Measurements from ENCODE around the gene TOM1L1.
A peak's percentile ranks its signal among the peaks of the same experiment; 100 is the strongest.

TOM1L1 gene

DNA sequence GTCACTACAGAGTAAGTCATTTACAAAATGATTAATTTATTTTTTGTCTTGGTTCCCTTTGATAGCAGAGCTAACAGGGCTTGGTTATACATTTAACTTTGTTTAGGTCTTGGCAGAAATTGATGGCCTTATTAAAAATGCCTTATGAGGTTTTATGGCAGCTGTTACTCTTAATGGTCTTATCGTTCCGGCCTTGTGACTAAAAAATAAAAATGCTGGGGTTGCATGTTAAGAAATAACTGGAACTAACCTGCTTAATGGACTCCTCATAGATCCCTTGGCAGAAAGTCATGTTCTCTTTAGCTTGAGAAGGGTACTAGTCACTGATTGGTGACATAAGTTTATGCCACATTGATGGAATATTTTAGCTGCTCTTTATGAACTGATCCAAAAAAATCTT is 49.5 kb downstream of the TOM1L1 start:
- FAIRE-seq, result peak; percentile 98

DNA sequence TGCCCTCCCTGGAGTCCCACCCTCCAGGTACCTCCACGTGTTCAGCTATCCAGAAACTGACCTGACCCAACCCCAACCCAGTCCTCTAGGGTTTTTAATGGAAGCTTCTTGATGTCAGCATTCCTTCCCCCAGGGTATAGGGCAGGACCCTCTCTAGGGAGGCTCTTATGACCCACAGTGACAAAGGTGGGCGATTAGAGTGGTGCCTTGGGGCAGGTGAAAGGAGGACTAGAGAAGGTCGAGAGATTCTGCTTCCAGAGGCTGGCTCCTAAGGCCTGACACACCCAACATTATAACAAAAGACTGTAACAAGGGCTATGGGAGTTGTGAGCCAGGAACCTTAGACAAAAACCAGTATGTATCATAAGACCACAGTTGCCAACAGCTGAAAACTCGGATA is 50.6 kb downstream of the TOM1L1 start:
- no peak for FAIRE-seq

DNA sequence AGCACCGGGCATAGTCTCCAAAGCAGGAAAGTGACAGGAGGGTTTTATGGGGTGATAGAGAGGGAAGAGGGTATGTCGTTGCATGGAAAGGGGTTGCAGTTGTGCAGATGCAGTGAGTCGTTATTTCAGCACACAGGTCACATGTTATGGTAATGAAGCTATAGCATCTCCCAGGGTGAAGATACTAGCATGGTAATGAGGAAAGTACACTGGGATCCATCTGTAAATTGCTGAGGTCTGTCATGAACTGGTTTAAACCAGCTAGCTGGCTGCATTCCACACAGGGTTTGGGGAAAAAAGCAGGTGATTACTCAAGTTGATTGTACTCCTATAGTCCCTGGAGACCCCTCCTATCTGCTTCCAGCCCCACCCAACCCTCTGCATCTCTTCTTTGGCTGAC is 56.1 kb downstream of the TOM1L1 start:
- no peak for FAIRE-seq

DNA sequence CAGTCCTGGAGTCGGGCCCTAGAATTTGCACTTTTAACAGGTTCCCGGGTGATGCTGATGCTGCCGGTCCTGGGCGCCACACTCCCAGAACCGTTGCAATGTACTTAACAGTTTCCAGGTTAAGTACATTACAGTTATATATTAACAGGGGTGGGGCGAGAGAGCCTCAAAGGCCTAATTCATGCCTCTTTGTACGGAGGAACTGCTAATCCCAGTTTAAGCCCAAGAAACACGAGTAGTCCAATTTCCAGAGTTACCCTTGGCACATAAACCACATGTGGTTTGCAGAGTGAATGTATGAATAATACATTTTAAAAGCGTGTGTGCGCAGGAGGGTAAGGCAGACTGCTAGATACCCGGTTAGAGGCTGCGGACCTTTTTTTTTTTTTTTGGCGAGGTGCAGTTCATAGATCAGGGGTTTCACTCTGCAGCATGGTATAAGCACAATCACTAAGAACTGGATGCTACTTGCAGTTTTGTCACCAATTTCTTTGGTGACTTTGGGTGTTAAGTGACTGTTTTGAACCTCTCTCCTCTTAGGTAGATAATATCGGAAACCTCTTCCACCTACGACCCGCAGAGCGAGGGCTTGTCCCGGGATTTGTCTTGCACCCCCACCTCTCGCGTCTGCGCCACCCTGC is 67.1 kb downstream of the TOM1L1 start:
- no peak for FAIRE-seq

DNA sequence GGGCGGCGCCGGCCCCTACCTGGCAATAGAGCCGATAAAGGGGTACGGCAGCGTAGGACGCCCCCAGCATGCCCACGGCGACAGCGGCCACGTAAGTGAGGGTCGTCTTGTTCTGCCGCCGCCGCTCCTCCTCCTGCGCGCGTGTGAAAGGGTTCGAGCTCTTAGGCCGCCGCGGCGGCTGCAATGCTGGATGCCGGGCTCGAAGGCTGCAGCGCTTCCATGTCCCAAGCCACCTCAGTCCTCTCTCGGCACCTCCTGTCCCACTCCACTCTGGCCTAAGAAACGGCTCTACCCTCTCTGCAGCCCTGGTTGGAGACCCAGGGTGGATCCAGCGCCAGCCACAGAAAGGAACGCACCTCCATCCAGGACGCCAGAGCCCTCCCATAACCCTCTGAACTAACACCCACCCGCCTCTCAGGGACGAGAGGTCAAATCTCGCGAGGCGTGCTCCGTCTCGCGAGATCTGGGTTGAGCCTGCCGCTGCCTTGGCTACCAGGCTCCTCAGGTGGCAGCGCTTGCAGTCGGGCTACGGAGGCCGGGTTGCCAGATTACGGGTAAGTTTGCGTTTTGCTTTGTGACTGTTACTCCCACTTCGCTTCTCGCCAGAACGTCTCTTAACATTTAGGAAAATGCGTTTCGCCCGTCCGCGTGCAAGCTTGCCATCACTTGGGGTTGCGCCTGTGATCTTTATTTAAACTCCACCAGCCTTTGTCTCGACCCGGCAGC is 67.8 kb downstream of the TOM1L1 start, which contains the start of the genes COX11 and STXBP4:
TSS of gene COX11 (minus strand) at position 393 of the 726 bp plus-strand sequence. CDS start at position 385, 8 bp downstream.
TSS of gene STXBP4 (plus strand) at position 504 of the 726 bp plus-strand sequence. CDS start 17,455 bp downstream, outside the sequence.
- peak; percentile 55 for FAIRE-seq

DNA sequence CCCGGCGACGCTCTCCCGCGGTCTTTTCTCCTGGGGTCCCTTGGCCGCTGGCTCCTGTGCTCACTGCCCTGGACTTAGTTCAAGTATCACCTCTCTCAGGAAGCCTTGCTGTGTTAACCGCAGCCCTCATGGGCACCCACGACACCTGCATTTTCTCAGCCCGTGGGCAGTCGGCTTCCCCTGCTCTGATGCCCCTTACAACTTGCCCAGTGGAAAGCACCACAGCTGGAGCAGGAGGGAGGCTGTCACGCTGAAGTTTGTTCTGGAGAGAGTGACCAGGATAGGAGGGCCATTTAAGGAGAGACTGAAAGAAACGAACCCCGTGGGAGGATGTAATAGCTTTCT is 68.3 kb downstream of the TOM1L1 start:
- no peak for FAIRE-seq

DNA sequence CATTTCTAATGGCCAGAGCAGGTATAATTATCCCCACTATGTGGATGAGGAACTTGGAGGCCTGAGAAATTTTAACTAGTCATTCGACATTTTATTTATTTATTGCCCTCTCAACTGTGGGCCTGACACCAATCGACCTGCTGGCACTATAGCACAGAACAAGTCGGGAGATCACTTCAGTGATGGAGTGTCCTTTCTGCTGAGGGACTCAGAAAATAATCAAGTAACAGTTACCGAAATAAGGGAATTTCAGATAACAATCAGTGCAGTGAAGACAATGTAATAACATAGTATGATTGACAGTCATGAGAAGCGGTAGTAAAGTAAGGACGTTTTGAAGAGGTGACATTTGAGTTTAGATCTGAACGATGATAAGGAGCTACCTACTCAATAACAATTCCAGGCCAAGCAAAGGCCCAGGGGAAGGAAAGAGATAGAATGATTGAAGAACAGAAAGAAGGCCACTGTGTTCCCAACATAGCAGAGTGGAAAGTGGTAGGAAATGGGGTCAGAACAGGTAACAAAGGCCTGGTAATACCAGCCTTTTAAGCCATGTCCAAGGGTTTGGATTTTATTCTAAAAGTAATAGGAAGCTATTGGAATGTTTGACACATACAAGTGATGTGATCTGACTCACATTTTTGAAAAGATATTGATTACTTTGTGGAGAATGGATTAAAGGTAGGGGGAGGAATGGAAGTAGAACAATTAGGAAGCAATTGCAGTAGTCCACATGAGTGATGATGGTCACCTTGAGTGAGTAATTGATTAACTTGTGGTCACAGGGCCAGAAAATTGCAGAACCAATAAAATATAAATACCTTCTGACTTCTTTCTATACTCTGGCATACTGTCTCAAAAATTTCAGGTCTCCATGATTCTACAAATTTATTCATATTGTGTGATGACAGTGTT is 69.3 kb downstream of the TOM1L1 start:
- FAIRE-seq, result no peak

DNA sequence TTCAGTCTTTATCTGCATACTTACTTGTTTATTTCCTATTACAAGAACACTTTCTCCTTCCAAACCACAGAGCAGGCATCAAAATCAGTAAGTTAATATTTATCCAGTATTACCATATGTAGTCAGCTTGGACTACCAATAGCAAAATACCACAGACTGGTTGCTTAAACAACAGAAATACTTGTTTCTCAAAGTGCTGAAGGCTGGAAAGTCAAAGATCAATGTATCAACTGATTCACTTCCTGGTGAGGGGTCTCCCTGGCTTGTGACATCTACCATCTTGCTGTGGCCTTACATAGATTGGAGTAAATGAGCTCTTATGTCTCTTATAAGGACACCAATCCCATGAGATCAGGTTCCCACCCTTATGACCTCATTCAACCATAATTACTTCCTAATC is 70.5 kb downstream of the TOM1L1 start:
- no peak for FAIRE-seq

DNA sequence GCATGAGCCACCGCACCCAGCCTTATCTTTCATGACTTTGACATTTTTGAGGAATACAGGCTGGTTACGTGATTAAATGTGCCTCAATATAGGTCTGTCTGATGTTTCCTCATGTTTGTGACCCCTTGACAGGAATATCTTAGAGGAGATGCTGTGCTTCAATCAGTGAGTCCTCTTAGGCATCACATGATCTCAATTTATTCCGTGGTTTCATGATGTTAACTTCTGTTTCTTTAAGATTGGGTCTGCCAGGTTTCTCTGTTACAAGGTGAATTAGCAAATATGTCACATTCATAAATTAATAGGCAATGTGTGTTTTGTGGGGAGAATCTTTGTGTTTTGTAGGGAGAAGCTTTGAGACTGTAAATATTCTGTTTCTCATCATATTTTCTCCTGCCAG is 71.2 kb downstream of the TOM1L1 start:
- no peak for FAIRE-seq

DNA sequence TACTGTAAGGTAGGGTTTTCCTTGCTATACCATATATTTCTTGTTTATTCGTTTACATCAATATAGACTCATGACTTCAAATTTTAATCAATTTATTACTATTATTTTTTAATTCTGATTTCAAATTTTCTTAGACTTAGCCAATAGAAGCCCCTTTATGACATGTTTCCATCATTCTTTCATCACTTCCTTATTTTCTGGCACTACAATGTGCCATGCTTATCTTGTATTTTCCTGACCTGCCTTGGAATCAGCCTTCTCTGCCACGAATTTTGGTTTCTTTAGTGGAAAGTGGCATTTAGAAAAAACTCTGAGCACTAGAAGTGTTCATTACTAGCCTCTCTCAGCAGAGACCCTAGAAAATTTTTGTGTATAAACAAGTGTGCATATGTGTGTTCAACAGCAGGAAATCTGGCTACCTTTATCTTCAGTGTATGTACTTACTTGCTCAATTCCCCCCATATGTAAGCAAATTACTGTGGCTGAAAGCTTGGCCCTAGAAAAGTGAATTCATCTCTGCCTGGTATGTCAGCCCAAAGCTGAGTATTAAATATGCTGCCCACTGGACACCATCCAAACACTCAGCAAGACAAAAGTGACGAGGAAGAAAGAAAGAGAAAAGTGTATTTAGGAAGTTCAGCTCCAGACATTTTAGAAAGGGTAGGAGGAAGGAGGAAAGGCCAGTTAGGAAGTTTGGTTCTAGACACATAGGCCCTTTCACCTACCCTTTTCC is 71.9 kb downstream of the TOM1L1 start:
- no peak for FAIRE-seq

DNA sequence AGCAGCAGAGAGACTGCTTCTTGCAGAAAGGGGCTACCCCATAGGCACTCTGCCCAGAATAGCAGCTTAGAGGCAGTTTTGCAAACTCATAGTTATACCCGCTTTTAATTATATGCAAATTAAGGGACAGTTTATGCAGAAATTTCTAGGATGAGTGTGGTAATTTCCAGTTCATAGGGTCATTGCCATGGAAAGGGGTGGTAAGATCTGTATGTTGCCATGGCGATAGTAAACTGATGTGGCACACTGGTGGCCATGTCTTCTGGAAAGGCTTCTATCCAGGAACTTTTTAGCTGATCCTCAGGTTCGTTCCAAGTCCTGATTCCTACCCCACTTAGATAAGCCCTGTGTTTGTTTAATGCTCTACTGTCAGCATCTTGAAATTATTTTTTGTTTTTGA is 74.1 kb downstream of the TOM1L1 start:
- no peak for FAIRE-seq

DNA sequence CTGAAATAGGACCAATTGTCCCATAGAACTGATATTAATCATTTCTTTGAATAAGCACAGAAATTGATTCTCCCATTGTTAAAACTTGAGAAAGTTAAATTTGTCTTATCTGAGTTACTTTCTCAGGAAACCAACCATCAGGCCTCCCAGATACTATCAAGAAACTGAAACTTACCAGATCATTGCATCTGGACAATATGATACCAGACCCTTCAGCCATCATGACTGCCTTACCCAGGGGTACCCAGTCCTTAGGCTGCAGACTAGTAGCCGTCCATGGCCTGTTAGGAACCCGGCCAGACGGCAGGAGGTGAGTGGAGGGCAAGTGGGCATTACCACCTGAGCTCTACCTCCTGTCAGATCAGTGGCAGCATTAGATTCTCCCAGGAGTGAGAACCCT is 75.7 kb downstream of the TOM1L1 start:
- FAIRE-seq, result no peak

DNA sequence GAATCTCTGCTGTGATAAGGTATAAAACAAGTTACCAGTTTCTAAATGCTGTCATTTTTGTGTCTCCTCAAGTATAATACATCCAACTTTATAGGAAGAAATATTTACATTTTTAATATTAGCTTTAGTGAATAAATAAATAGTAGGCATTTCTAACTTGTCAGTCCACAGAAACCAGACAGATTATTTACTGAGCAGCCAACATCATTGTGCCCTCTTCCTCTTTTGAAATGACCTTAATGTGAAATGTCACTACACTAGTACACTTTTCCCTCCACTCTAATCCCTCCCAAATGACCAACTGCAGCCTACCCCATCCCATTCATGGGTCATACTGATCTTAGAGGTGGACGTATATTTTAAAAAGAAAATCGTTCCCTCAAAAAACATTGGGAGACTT is 77.1 kb downstream of the TOM1L1 start:
- no peak for FAIRE-seq

DNA sequence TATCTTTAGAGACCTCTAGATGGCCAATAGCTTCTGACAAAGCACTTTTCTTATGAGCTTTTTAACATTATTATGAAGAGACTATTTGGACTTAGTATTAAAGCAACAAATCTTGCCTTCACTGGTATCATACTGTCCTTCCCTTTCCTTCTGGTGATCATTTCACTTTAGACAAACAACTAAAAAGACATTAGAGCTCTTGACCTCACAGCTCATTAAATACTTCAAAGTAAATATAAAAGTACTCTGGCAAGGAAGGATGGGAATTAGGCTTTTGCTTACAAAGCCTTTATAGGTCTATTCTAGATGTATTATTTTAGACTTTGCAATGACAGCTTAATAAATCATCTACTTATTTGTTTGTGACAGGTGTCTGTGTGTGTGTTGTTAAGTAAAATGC is 79.0 kb downstream of the TOM1L1 start:
- FAIRE-seq, result peak; percentile 90

DNA sequence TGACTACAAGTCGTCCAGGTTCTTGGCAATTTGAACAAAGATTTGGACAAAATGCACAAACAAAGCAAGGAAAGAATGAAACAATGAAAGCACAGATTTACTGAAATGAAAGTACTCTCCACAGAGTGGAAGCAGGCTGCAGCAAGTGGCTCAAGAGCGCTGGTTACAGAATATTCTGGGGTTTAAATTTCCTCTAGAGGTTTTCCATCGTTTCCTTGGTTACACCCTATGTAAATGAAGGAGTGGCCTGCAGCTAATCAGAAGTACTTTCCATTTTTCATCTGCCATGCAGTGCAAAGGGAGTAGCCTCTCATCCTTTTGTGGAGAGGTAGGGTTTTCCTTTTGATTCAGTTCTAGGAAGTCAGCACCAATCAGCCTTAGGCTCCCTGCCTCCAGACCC is 79.7 kb downstream of the TOM1L1 start:
- no peak for FAIRE-seq

DNA sequence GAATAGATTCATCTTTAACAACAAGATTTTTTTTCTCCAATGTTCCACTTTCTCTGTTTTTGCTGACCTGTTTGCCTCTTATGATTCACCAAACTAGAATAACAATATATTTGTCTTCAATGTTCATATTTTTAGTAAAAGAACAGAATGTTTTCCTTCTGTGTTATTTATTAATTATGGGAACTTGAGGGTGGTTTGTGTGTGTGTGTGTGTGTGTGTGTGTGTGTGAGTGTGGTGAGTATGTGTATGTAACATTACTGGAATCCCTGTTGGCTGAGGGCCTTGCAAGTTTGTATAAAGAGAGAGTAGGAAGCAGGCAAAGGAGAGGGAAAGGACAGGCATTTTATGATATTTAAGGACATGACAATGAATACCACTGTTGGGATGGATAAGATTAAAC is 81.7 kb downstream of the TOM1L1 start:
- FAIRE-seq, result peak; percentile 27

DNA sequence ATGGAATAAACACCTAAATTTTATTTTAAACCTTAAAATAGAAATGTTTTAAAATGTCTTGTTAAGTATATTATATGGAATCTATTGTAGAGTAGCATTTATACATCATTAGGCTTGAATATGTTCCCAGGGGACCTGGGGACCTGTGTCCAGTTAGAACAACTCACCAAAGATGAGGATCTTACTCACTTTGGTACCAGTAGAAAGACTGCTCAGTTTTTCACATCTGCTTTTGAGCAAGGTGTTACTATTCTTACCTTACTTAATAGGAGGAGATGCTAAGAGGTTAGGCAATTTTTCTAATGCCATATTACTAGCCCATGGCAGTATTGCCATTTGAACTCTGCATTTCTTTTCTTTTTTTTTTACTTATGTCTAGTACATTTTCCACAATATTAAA is 82.6 kb downstream of the TOM1L1 start:
- FAIRE-seq, result no peak

DNA sequence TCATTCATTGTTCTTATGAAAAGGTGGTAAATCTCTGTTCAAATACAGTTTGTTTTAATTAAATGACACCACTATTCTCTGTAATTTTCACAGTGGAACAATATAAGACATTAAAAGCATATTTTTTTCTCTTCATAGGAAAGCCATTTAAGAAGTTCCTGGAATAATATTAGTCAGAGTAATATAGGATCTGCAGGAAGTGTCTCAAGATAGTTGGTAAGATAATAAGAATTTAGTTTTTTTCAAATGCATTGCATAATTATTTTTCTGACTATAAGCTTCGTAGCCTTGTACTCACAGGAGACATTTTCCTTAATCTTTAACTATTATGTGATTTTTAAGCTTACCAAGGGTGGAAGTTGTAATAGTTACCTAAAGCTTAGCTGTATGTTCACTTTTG is 84.8 kb downstream of the TOM1L1 start:
- FAIRE-seq, result no peak

DNA sequence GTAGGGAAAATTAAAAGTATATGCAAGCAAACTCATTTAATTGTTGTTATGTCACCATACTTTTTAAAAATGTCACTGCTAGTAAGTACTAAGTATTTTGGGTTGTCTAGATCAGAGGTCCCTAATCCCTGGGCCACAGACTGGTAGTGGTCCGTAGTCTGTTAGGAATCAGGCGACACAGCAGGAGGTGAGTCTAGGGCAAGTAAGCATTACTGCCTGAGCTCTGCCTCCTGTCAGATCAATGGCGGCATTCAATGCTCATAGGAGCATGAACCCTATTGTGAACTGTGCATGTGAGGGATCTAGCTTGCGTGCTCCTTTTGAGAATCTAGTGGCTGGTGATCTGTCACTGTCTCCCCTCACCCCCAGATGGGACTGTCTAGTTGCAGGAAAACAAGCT is 89.5 kb downstream of the TOM1L1 start:
- FAIRE-seq, result no peak

DNA sequence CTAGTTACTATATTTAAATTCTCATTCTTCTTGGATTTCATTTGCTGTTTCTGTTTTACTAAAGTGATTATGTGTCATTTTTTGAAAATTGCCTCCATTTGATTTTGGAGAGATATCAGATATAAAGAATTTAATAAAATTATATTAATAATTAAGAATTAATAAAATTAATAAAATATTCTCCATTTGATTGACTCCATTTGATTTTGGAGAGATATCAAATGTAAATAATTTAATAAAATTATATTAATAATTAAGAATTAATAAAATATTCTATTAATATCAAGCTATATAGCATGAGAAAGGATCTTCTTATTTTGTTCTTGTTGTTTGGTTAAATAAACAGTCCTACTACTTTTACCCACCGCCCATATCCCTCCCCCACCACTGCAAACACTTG is 90.9 kb downstream of the TOM1L1 start:
- FAIRE-seq, result no peak

DNA sequence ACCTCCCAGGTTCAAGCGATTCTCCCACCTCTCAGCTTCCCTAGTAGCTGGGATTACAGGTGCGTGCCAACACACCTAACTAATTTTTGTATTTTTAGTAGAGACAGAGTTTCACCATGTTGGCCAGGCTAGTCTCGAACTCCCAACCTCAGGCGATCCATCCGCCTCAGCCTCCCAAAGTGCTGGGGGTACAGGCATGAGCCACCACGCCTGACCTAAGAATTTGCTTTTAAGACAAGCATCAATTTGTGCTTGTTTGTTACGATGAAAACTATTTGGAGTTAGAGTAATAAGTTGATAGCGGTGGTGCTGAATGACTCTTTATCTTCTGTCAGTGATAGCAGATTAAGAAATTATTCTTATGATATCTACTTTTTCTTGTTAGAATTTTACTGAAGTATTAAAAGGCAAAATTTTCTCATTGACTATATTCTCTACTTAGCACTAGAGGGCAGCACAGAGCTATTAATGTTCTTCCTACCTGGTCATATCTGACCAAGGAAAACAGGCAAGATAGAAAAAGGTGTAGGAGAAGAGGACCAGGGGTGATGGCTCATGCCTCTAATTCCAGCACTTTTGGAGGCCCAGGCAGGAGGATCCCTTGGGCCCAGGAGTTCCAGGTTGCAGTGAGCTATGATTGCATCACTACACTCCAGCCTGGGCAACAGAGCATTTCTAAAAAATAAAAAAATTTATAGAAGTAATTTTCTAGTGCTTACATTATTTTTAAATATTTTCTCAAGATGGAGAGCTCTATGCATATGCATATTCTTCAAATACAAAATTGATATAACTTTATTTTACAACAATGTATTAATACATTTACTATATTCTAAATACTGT is 92.4 kb downstream of the TOM1L1 start:
- FAIRE-seq, result peak; percentile 99

DNA sequence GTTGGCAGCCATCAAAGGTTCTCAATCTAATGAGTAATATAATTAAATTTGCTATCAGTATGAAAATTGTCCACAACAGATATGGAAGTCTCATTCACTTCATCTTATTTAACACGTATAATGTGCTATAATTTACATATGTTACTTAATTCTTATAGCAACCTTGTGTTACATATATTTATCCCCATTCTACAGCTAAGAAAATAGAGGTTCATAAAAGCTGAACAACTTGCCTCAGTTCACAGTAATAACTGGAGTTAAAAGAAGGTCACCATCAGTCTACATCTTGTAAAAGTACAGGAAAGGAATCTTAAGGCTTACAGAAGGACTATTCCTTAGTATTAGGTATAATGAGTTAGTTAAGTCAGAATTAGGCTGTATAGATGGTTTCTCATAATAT is 95.8 kb downstream of the TOM1L1 start:
- FAIRE-seq, result no peak

Measured in islet of Langerhans (tissue), 1 donor.